ENCODE measurements around the gene TIAM1.

DNA sequence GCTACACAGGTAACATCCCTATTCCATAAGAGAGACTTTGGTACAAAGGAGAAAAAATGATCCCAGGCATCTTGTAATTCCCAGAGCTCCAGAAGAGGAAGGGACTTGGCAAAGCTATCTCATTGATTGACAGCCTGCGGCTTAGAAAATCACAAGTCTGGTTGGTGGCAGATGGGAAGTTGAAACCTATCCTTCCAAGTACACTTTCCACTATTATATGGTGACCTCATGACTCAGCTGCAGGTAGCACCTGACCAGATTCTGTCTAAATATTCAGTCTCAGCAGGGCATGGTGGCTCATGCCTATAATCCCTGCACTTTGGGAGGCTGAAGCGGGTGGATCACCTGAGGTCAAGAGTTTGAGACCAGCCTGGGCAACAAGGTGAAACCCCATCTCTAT, 89.9 kb downstream of the TIAM1 start:
- no peak for TF ChIP-seq GATA2 (IDR thresholded peaks at IDR 0.05; ENCODE audit: low read depth, low read length)
- TF ChIP-seq GATA3 (IDR thresholded peaks at IDR 0.05; ENCODE audit: low read depth, low read length) = no peak

Measured in SH-SY5Y (cell line).